ENCODE data around the gene FA2H.
"Not testable (repeated sequence)": the region's sequence is repeated elsewhere in the genome, so short reads cannot be mapped to it uniquely, and the experiment has no call there.

Gene FA2H

DNA sequence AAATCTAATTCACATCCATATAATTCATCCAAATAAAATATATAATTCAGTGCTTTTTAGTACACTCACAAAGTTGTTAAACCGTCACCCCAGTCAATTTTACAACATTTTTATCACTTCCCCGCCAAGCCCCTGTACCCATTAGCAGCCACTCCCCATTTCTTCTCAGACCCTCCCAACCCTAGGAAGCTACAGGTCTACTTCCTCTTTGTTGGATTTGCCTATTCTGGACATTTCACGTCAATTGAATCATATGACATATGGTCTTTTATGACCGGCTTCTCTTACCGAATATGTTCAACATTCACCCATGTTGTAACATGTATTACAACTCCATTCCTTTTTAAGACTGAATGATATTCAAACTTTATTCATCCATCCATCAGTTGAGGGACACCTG, 54.0 kb downstream of the FA2H start:
- DNase-seq, result no peak

GRCh38 chr16:74718741-74719610, 55.6 kb downstream of the FA2H start:
- no peak for DNase-seq

DNA sequence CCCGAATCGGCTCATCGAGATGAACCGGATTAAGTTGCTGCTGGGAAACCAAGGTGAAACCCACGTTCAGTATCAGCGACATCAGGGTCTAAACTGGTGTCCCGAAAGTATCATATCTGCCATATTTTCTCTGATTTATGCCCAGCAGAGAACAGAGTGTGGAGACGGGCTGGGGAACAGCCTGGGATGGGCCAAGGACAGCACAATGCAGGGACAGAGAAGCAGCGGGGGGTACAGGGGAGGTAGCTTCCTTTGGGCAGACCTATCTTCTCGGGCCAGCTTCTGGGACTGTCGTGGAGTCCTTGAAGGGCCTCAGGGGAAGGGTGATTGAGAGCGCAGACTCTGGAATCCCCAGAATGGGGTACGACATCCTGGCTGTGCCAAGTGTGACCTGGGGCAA, 56.5 kb downstream of the FA2H start:
- DNase-seq, result no peak

GRCh38 chr16:74717367-74717766, 57.3 kb downstream of the FA2H start:
- no peak for DNase-seq

GRCh38 chr16:74716355-74716754, 58.3 kb downstream of the FA2H start:
- no peak for DNase-seq

- DNase-seq, result no peak
Observed at GRCh38 chr16:74713876-74714275, 60.7 kb downstream of the FA2H start.

DNA sequence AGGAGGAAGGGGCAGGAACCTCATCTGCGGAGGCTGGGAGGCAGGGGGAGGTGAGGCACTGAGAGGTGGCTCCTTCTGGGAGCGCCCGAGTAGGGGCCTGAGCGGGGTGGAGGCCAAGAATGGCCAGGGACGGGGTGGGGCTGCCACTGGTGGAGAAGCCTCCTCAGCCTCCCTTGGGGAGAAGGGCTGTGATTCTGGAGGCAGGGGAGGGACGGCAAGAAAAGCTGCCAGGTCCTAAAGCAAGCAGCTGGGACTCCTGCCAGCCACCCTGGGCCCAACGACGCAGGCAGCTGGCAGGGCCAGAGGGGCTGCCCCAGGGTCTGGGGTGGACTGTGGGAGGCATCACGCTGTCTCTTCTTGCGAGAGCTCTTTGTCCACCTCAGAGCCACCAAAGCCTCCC, 61.3 kb downstream of the FA2H start:
- no peak for DNase-seq

- DNase-seq, result no peak
Observed at GRCh38 chr16:74711938-74712337, 62.7 kb downstream of the FA2H start.

DNA sequence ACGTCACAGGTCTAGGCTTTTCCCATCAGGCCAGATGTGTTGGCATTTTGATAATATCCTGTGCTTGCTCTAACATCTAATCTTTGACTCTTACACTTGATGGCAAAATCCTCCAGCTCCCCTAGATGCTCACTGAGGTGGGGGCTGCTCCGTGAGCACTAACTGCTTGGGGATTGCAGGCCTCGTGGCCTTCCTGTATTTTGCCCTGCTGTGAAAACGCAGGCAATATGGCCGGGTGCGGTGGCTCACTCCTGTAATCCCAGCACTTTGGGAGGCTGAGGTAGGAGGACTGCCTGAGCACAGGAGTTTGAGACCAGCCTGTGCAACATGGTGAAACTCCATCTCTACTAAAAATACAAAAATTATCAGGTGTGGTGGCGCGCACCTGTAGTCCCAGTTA, 64.2 kb downstream of the FA2H start:
- no peak for DNase-seq

GRCh38 chr16:74709441-74709877, 65.2 kb downstream of the FA2H start:
- DNase-seq, result peak; percentile 79

GRCh38 chr16:74700438-74701225, 74.0 kb downstream of the FA2H start, which contains the start of gene MLKL:
MLKL (minus strand) TSS chr16:74700862; CDS start chr16:74695757, 5,105 bp downstream.
- DNase-seq, result peak; percentile 49

GRCh38 chr16:74700116-74700437, 74.5 kb downstream of the FA2H start:
- peak; percentile 11 for DNase-seq

DNA sequence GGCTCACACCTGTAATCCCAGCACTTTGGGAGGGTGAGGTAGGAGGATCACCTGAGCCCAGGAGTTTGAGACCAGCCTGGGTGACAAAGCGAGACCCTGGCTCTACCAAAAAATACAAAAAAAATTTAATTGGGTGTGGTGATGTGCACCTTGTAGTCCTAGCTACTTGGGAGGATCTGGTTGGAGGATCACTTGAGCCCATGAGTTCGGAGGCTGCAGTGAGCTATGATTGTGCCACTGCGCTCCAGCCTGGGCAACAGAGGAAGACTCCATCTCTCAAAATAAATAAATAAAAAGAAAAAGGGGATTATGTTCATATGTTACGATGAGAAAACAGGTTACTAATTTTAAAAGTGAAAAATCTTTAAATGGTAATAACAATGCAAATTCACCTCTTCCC, 75.0 kb downstream of the FA2H start:
- DNase-seq, result no peak

GRCh38 chr16:74698222-74698621, 76.4 kb downstream of the FA2H start:
- no peak for DNase-seq

GRCh38 chr16:74695450-74696422, 78.9 kb downstream of the FA2H start:
- DNase-seq, result peak; percentile 13

- no peak for DNase-seq
Observed at GRCh38 chr16:74691093-74691855, 83.3 kb downstream of the FA2H start.

GRCh38 chr16:74682556-74682955, 92.1 kb downstream of the FA2H start:
- DNase-seq, result no peak

DNA sequence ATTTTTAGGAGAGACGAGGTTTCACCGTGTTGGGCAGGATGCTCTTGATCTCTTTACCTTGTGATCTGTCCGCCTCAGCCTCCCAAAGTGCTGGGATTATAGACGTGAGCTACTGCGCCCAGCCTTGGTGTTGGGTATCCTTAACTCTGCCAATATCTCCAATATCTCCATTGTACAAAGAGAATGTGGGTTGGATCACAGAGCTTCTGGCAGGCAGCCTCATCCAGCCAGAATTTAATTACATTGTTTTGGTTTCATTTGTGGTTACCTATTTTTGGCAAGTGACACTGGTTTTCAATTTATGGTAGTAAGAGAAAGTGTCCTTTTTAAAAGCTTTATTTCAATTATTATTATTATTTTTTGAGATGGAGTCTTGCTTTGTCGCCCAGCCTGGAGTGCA, 93.9 kb downstream of the FA2H start:
- no peak for DNase-seq

DNA sequence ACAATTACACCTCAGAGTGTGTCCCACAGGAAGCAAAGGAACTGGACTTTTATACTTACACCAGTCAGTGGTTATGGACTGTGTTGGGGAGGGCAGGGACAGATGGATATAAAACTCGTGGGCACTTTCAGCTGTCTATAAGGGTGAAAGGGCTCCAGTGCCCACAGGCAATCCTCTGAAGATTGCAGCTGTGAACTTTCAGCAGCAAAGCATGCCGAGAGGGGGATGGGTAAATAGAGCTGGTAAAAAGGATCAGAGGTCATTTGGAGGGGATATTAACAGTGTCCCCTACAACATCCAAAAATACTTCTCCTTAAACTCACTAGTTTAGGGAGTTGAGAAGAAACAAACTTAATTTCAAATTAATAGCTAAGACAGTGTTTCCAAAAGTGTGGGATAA, 94.6 kb downstream of the FA2H start:
- DNase-seq, result no peak

GRCh38 chr16:74677868-74678267, 96.8 kb downstream of the FA2H start:
- no peak for DNase-seq

DNA sequence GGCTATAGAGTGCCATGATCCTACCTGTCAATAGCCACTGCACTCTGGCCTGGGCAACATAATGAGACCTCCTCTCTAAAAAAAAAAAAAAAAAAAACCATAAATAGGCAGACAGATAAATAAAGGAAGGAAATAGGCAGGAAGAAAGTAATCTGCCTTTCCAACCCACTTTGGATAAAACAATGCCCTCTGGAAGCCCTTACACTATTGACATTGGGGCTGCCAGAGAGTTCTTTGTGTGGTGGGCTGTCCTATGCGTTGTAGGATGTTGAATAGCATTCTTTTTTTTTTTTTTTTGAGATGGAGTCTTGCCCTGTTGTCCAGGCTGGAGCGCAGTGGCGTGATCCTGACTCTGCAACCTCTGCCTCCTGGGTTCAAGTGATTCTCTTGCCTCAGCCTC, 100.7 kb downstream of the FA2H start:
- no peak for DNase-seq

- DNase-seq, result not testable (repeated sequence)
Observed at GRCh38 chr16:74668877-74669276, 105.7 kb downstream of the FA2H start.
